Measurements from ENCODE around the gene S100G. TPM values are rescaled to one million over a fixed set of nuclear protein-coding genes. Genes with fewer than 3 reads are reported as not detected.
"Not testable (repeated sequence)": the region's sequence is repeated elsewhere in the genome, so short reads cannot be mapped to it uniquely, and the experiment has no call there.

S100G gene
- polyA plus RNA-seq, 2 of the 4 experiments (the other 2 are of a cell fraction) = not detected

- H3K4me3 ChIP-seq = no peak overlapping the region
- H3K4me1 ChIP-seq = no peaks in the 10 kb centered on the region
- 62% methylated on average over 1 of the region's 1 CpG for WGBS (ENCODE audit: missing lambda C conversion rate)
- no peak overlapping the region for H3K4me2 ChIP-seq
- TF ChIP-seq PBX3 (IDR thresholded peaks at IDR 0.05) (no peak), MAFK (IDR thresholded peaks at IDR 0.05; ENCODE audit: partially characterized antibody) (no peak), TP53 (CRISPR knock-in tag; IDR thresholded peaks at IDR 0.05) (no peak), POLR2A (IDR thresholded peaks at IDR 0.05; ENCODE audit: low read length) (no peak), TFCP2L1 (CRISPR knock-in tag; IDR thresholded peaks at IDR 0.05) (no peak), HOXB5 (CRISPR knock-in tag; IDR thresholded peaks at IDR 0.05) (no peak), CEBPB (IDR thresholded peaks at IDR 0.05) (no peak), CHD2 (IDR thresholded peaks at IDR 0.05; ENCODE audit: low read length, partially characterized antibody) (no peak), ZC3H11A (IDR thresholded peaks at IDR 0.05) (no peak), HEYL (CRISPR knock-in tag; IDR thresholded peaks at IDR 0.05) (no peak), CBX2 (IDR thresholded peaks at IDR 0.05; ENCODE audit: borderline replicate concordance, low read depth) (no peak), ZSCAN20 (CRISPR knock-in tag; IDR thresholded peaks at IDR 0.05) (no peak), CHD4 (IDR thresholded peaks at IDR 0.05; ENCODE audit: borderline replicate concordance) (no peak), SREBF2 (IDR thresholded peaks at IDR 0.05) (no peak), ATOH8 (CRISPR knock-in tag; IDR thresholded peaks at IDR 0.05; ENCODE audit: low read depth) (no peak)
- TF ChIP-seq, protein P1, sequence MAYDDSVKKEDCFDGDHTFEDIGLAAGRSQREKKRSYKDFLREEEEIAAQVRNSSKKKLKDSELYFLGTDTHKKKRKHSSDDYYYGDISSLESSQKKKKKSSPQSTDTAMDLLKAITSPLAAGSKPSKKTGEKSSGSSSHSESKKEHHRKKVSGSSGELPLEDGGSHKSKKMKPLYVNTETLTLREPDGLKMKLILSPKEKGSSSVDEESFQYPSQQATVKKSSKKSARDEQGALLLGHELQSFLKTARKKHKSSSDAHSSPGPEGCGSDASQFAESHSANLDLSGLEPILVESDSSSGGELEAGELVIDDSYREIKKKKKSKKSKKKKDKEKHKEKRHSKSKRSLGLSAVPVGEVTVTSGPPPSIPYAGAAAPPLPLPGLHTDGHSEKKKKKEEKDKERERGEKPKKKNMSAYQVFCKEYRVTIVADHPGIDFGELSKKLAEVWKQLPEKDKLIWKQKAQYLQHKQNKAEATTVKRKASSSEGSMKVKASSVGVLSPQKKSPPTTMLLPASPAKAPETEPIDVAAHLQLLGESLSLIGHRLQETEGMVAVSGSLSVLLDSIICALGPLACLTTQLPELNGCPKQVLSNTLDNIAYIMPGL (CRISPR knock-in tag; IDR thresholded peaks at IDR 0.05; ENCODE audit: borderline replicate concordance) = no peak
- TF ChIP-seq, protein P2, sequence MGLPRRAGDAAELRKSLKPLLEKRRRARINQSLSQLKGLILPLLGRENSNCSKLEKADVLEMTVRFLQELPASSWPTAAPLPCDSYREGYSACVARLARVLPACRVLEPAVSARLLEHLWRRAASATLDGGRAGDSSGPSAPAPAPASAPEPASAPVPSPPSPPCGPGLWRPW (IDR thresholded peaks at IDR 0.05) = no peak
- TF ChIP-seq, protein P3, sequence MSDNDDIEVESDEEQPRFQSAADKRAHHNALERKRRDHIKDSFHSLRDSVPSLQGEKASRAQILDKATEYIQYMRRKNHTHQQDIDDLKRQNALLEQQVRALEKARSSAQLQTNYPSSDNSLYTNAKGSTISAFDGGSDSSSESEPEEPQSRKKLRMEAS (IDR thresholded peaks at IDR 0.05) = no peak
- no peak for DNase-seq (ENCODE audit: low read depth in 1 of 2, low spot score in 1 of 2)
- FAIRE-seq = no peak
- ChIA-PET CTCF (interaction anchor here (1.0 to 1.1 kb wide), 2 partner anchors 8 to 10 kb away, joined by 3 read pairs; no protein-coding TSS in a partner anchor), POLR2A (no interaction called here)
- ATAC-seq = no peak
- no peak overlapping the region for H3K27ac ChIP-seq
- H3K9me3 ChIP-seq = no peaks in the 10 kb centered on the region
Measured at GRCh38 chrX:16610121-16610621, 39.8 kb upstream of the S100G start.

GRCh38 chrX:16610654-16611053, 39.3 kb upstream of the S100G start:
- H3K27ac ChIP-seq; H3K9me3 ChIP-seq; FAIRE-seq; H3K4me3 ChIP-seq; DNase-seq (ENCODE audit: low read depth in 1 of 2, low spot score in 1 of 2); ATAC-seq; H3K4me2 ChIP-seq; H3K4me1 ChIP-seq; POLR2A ChIA-PET: not testable (repeated sequence)
- CTCF ChIA-PET = interaction anchor here (1.0 to 1.1 kb wide), 2 partner anchors 9 kb away, joined by 3 read pairs; no protein-coding TSS in a partner anchor
- 83% methylated on average over 3 of the region's 3 CpGs for WGBS (ENCODE audit: missing lambda C conversion rate)

- Histone ChIP-seq H3K27ac (no peak overlapping the region), H3K4me2 (no peak overlapping the region), H3K4me1 (no peaks in the 10 kb centered on the region), H3K9me3 (no peaks in the 10 kb centered on the region), H3K4me3 (no peak overlapping the region)
- WGBS (ENCODE audit: missing lambda C conversion rate) = 87% methylated on average over 6 of the region's 6 CpGs
- POLR2A ChIA-PET = no interaction called here
- FAIRE-seq (no peak), ATAC-seq (no peak), DNase-seq (ENCODE audit: low read depth in 1 of 2, low spot score in 1 of 2) (no peak)
- CTCF ChIA-PET = interaction anchor here (0.6 to 0.9 kb wide), 2 partner anchors 682 to 1347 kb away, joined by 3 to 4 read pairs; no protein-coding TSS in a partner anchor
- TF ChIP-seq HOXB13 (CRISPR knock-in tag; IDR thresholded peaks at IDR 0.05; ENCODE audit: low read depth) (no peak), EHF (CRISPR knock-in tag; IDR thresholded peaks at IDR 0.05) (no peak), RNF2 (IDR thresholded peaks at IDR 0.05; ENCODE audit: borderline replicate concordance, low read depth) (no peak), NFE2L2 (conservative IDR thresholded peaks at IDR 0.05; ENCODE audit: low read length) (no peak), TFCP2L1 (CRISPR knock-in tag; IDR thresholded peaks at IDR 0.05) (no peak), SMC3 (IDR thresholded peaks at IDR 0.05) (no peak), EP300 (IDR thresholded peaks at IDR 0.05) (no peak), POLR2A (IDR thresholded peaks at IDR 0.05; ENCODE audit: low read length) (no peak), ESRRA (IDR thresholded peaks at IDR 0.05; ENCODE audit: borderline replicate concordance, low read length) (no peak), ZSCAN20 (CRISPR knock-in tag; IDR thresholded peaks at IDR 0.05) (no peak), MYC (IDR thresholded peaks at IDR 0.05; ENCODE audit: borderline replicate concordance, low read length) (no peak), RARB (CRISPR knock-in tag; IDR thresholded peaks at IDR 0.05) (no peak), KDM1A (IDR thresholded peaks at IDR 0.05; ENCODE audit: low read depth) (no peak)
- TF ChIP-seq, protein P1 (CRISPR knock-in tag; IDR thresholded peaks at IDR 0.05; ENCODE audit: borderline replicate concordance) = no peak
- TF ChIP-seq, protein P2 (IDR thresholded peaks at IDR 0.05) = no peak
Measured at GRCh38 chrX:16612257-16612897, 37.6 kb upstream of the S100G start.
